ENCODE results near the gene UGT1A10.

The UGT1A10 gene

GRCh38 chr2:233799716-233800115 is 163.5 kb downstream of the UGT1A10 start:
- no peak overlapping the region for H3K9ac ChIP-seq (ENCODE audit: low read depth in 1 of 2, low read length in 2 of 2)
- H3K36me3 ChIP-seq (ENCODE audit: control insufficient read depth in 1 of 2, insufficient read depth in 2 of 2, low read length in 2 of 2) = no peaks in the 10 kb centered on the region
- H3K27ac ChIP-seq (ENCODE audit: low read depth, low read length) = no peak overlapping the region
- no peaks in the 10 kb centered on the region for H3K9me3 ChIP-seq (ENCODE audit: control insufficient read depth in 1 of 2, low read length in 2 of 2)
- no peak overlapping the region for H3K4me3 ChIP-seq (ENCODE audit: low read depth in 1 of 2, low read length in 2 of 2)
- no peaks in the 10 kb centered on the region for H3K4me1 ChIP-seq (ENCODE audit: control insufficient read depth in 1 of 2, insufficient read depth in 2 of 2, low read length in 2 of 2)
- H3K27me3 ChIP-seq (ENCODE audit: control insufficient read depth in 1 of 2, insufficient read depth in 2 of 2, low read length in 2 of 2) = no peaks in the 10 kb centered on the region

GRCh38 chr2:233800208-233800607 is 164.0 kb downstream of the UGT1A10 start:
- H3K9ac ChIP-seq (ENCODE audit: low read depth in 1 of 2, low read length in 2 of 2) = no peak overlapping the region
- no peaks in the 10 kb centered on the region for H3K9me3 ChIP-seq (ENCODE audit: control insufficient read depth in 1 of 2, low read length in 2 of 2)
- H3K36me3 ChIP-seq (ENCODE audit: control insufficient read depth in 1 of 2, insufficient read depth in 2 of 2, low read length in 2 of 2) = no peaks in the 10 kb centered on the region
- no peaks in the 10 kb centered on the region for H3K27me3 ChIP-seq (ENCODE audit: control insufficient read depth in 1 of 2, insufficient read depth in 2 of 2, low read length in 2 of 2)
- H3K27ac ChIP-seq (ENCODE audit: low read depth, low read length) = no peak overlapping the region
- no peak overlapping the region for H3K4me3 ChIP-seq (ENCODE audit: low read depth in 1 of 2, low read length in 2 of 2)
- no peaks in the 10 kb centered on the region for H3K4me1 ChIP-seq (ENCODE audit: control insufficient read depth in 1 of 2, insufficient read depth in 2 of 2, low read length in 2 of 2)

- no peak overlapping the region for H3K4me3 ChIP-seq (ENCODE audit: low read depth in 1 of 2, low read length in 2 of 2)
- H3K27ac ChIP-seq (ENCODE audit: low read depth, low read length) = no peak overlapping the region
- no peak overlapping the region for H3K9ac ChIP-seq (ENCODE audit: low read depth in 1 of 2, low read length in 2 of 2)
These were observed 165.3 kb downstream of the UGT1A10 start for GRCh38 chr2:233801357-233802131.

GRCh38 chr2:233802132-233802815 is 166.0 kb downstream of the UGT1A10 start:
- no peak overlapping the region for H3K9ac ChIP-seq (ENCODE audit: low read depth in 1 of 2, low read length in 2 of 2)
- no peaks in the 10 kb centered on the region for H3K27me3 ChIP-seq (ENCODE audit: control insufficient read depth in 1 of 2, insufficient read depth in 2 of 2, low read length in 2 of 2)
- H3K4me3 ChIP-seq (ENCODE audit: low read depth in 1 of 2, low read length in 2 of 2) = no peak overlapping the region
- no peaks in the 10 kb centered on the region for H3K36me3 ChIP-seq (ENCODE audit: control insufficient read depth in 1 of 2, insufficient read depth in 2 of 2, low read length in 2 of 2)
- H3K4me1 ChIP-seq (ENCODE audit: control insufficient read depth in 1 of 2, insufficient read depth in 2 of 2, low read length in 2 of 2) = no peaks in the 10 kb centered on the region
- H3K9me3 ChIP-seq (ENCODE audit: control insufficient read depth in 1 of 2, low read length in 2 of 2) = no peaks in the 10 kb centered on the region
- no peak overlapping the region for H3K27ac ChIP-seq (ENCODE audit: low read depth, low read length)

More at GRCh38 chr2:233801357-233802131, 165.3 kb downstream of the UGT1A10 start:
- no peaks in the 10 kb centered on the region for H3K9me3 ChIP-seq (ENCODE audit: control insufficient read depth in 1 of 2, low read length in 2 of 2)
- H3K27me3 ChIP-seq (ENCODE audit: control insufficient read depth in 1 of 2, insufficient read depth in 2 of 2, low read length in 2 of 2) = no peaks in the 10 kb centered on the region
- H3K4me1 ChIP-seq (ENCODE audit: control insufficient read depth in 1 of 2, insufficient read depth in 2 of 2, low read length in 2 of 2) = no peaks in the 10 kb centered on the region
- H3K36me3 ChIP-seq (ENCODE audit: control insufficient read depth in 1 of 2, insufficient read depth in 2 of 2, low read length in 2 of 2) = no peaks in the 10 kb centered on the region

GRCh38 chr2:233803292-233803911 is 167.2 kb downstream of the UGT1A10 start:
- no peak overlapping the region for H3K9ac ChIP-seq (ENCODE audit: low read depth in 1 of 2, low read length in 2 of 2)
- no peak overlapping the region for H3K27ac ChIP-seq (ENCODE audit: low read depth, low read length)
- H3K4me1 ChIP-seq (ENCODE audit: control insufficient read depth in 1 of 2, insufficient read depth in 2 of 2, low read length in 2 of 2) = no peaks in the 10 kb centered on the region
- no peaks in the 10 kb centered on the region for H3K36me3 ChIP-seq (ENCODE audit: control insufficient read depth in 1 of 2, insufficient read depth in 2 of 2, low read length in 2 of 2)
- H3K27me3 ChIP-seq (ENCODE audit: control insufficient read depth in 1 of 2, insufficient read depth in 2 of 2, low read length in 2 of 2) = no peaks in the 10 kb centered on the region
- no peak overlapping the region for H3K4me3 ChIP-seq (ENCODE audit: low read depth in 1 of 2, low read length in 2 of 2)
- no peaks in the 10 kb centered on the region for H3K9me3 ChIP-seq (ENCODE audit: control insufficient read depth in 1 of 2, low read length in 2 of 2)

- Histone ChIP-seq H3K9me3 (ENCODE audit: control insufficient read depth in 1 of 2, low read length in 2 of 2) (no peaks in the 10 kb centered on the region), H3K9ac (ENCODE audit: low read depth in 1 of 2, low read length in 2 of 2) (no peak overlapping the region), H3K36me3 (ENCODE audit: control insufficient read depth in 1 of 2, insufficient read depth in 2 of 2, low read length in 2 of 2) (no peaks in the 10 kb centered on the region), H3K4me3 (ENCODE audit: low read depth in 1 of 2, low read length in 2 of 2) (no peak overlapping the region), H3K4me1 (ENCODE audit: control insufficient read depth in 1 of 2, insufficient read depth in 2 of 2, low read length in 2 of 2) (no peaks in the 10 kb centered on the region), H3K27ac (ENCODE audit: low read depth, low read length) (no peak overlapping the region), H3K27me3 (ENCODE audit: control insufficient read depth in 1 of 2, insufficient read depth in 2 of 2, low read length in 2 of 2) (no peaks in the 10 kb centered on the region)
These were observed 167.7 kb downstream of the UGT1A10 start for GRCh38 chr2:233803994-233804393.

GRCh38 chr2:233807215-233807865 is 171.1 kb downstream of the UGT1A10 start:
- no peaks in the 10 kb centered on the region for H3K36me3 ChIP-seq (ENCODE audit: control insufficient read depth in 1 of 2, insufficient read depth in 2 of 2, low read length in 2 of 2)
- no peaks in the 10 kb centered on the region for H3K27me3 ChIP-seq (ENCODE audit: control insufficient read depth in 1 of 2, insufficient read depth in 2 of 2, low read length in 2 of 2)
- H3K4me3 ChIP-seq (ENCODE audit: low read depth in 1 of 2, low read length in 2 of 2) = no peak overlapping the region
- no peaks in the 10 kb centered on the region for H3K4me1 ChIP-seq (ENCODE audit: control insufficient read depth in 1 of 2, insufficient read depth in 2 of 2, low read length in 2 of 2)
- no peak overlapping the region for H3K27ac ChIP-seq (ENCODE audit: low read depth, low read length)
- H3K9ac ChIP-seq (ENCODE audit: low read depth in 1 of 2, low read length in 2 of 2) = no peak overlapping the region
- H3K9me3 ChIP-seq (ENCODE audit: control insufficient read depth in 1 of 2, low read length in 2 of 2) = no peaks in the 10 kb centered on the region

GRCh38 chr2:233807966-233808935 is 172.0 kb downstream of the UGT1A10 start:
- no peaks in the 10 kb centered on the region for H3K4me1 ChIP-seq (ENCODE audit: control insufficient read depth in 1 of 2, insufficient read depth in 2 of 2, low read length in 2 of 2)
- H3K27ac ChIP-seq (ENCODE audit: low read depth, low read length) = no peak overlapping the region
- H3K9me3 ChIP-seq (ENCODE audit: control insufficient read depth in 1 of 2, low read length in 2 of 2) = no peaks in the 10 kb centered on the region
- H3K36me3 ChIP-seq (ENCODE audit: control insufficient read depth in 1 of 2, insufficient read depth in 2 of 2, low read length in 2 of 2) = no peaks in the 10 kb centered on the region
- H3K9ac ChIP-seq (ENCODE audit: low read depth in 1 of 2, low read length in 2 of 2) = no peak overlapping the region
- no peaks in the 10 kb centered on the region for H3K27me3 ChIP-seq (ENCODE audit: control insufficient read depth in 1 of 2, insufficient read depth in 2 of 2, low read length in 2 of 2)
- no peak overlapping the region for H3K4me3 ChIP-seq (ENCODE audit: low read depth in 1 of 2, low read length in 2 of 2)

- H3K4me3 ChIP-seq (ENCODE audit: low read depth in 1 of 2, low read length in 2 of 2) = no peak overlapping the region
- H3K27ac ChIP-seq (ENCODE audit: low read depth, low read length) = no peak overlapping the region
- peaks cover 0 to 2% of the 10 kb centered on the region in 2 donors for H3K27me3 ChIP-seq (ENCODE audit: control insufficient read depth in 1 of 2, insufficient read depth in 2 of 2, low read length in 2 of 2)
- H3K4me1 ChIP-seq (ENCODE audit: control insufficient read depth in 1 of 2, insufficient read depth in 2 of 2, low read length in 2 of 2) = no peaks in the 10 kb centered on the region
- H3K9me3 ChIP-seq (ENCODE audit: control insufficient read depth in 1 of 2, low read length in 2 of 2) = no peaks in the 10 kb centered on the region
- H3K9ac ChIP-seq (ENCODE audit: low read depth in 1 of 2, low read length in 2 of 2) = no peak overlapping the region
- H3K36me3 ChIP-seq (ENCODE audit: control insufficient read depth in 1 of 2, insufficient read depth in 2 of 2, low read length in 2 of 2) = no peaks in the 10 kb centered on the region
These were observed 174.1 kb downstream of the UGT1A10 start for GRCh38 chr2:233810385-233810784.

All from duodenal mucosa (tissue), 2 donors.